Measurements from ENCODE around the gene RBBP8. TPM values are rescaled to one million over a fixed set of nuclear protein-coding genes. Genes with fewer than 3 reads are reported as not detected.

Gene RBBP8
- total and polyA plus RNA-seq, 2 donors (not counting 3 experiments of a cell fraction or from before 2014, with no cell fraction given) = 3.0 to 13.5 TPM

- Histone ChIP-seq H3K9me1 (replicated peaks; ENCODE audit: control insufficient read depth, extremely low read depth, insufficient read depth, low read length) (no peaks in the 10 kb centered on the region), H3K79me2 (ENCODE audit: control insufficient read depth, insufficient read depth, low read length) (no peaks in the 10 kb centered on the region), H3K9ac (replicated peaks; ENCODE audit: extremely low read depth, insufficient read depth, low read length) (no peak overlapping the region), H3K4me2 (ENCODE audit: insufficient read depth, low read length) (no peak overlapping the region), H3K4me3 (replicated peaks in 1 of 3; ENCODE audit: insufficient read depth in 1 of 3, low read depth in 1 of 3, low read length in 3 of 3) (no peak overlapping the region), H3K27me3 (ENCODE audit: control insufficient read depth in 2 of 2, insufficient read depth in 2 of 2, low read length in 2 of 2) (no peaks in the 10 kb centered on the region), H4K20me1 (replicated peaks; ENCODE audit: control insufficient read depth, extremely low read depth, insufficient read depth, low read length) (no peaks in the 10 kb centered on the region), H2AFZ (ENCODE audit: low read depth, low read length) (no peak overlapping the region), H3K27ac (ENCODE audit: insufficient read depth, low read depth, low read length) (no peak overlapping the region), H3K4me1 (ENCODE audit: control insufficient read depth, extremely low read depth, insufficient read depth, low read length) (peaks cover 16% of the 10 kb centered on the region), H3K9me3 (replicated peaks; ENCODE audit: control insufficient read depth, insufficient read depth, low read length) (no peaks in the 10 kb centered on the region), H3K36me3 (ENCODE audit: control insufficient read depth in 2 of 2, extremely low read depth in 1 of 2, insufficient read depth in 2 of 2, low read length in 2 of 2) (peaks cover 0 to 4% of the 10 kb centered on the region in 2 experiments)
- no peak for FAIRE-seq
- dilution Hi-C loops (cut with MboI; ENCODE audit: extremely low pct_ligation_motif_present, low sequenced_read_pairs) (no loop called here), intact Hi-C loops (cut with micrococcal nuclease) (no loop called here)
- POLR2A ChIA-PET = no interaction called here
- no peak for DNase-seq (ENCODE audit: low read depth, low spot score)
- TF ChIP-seq POLR2A (IDR thresholded peaks at IDR 0.05; ENCODE audit: low read depth, low read length) = no peak
- TF ChIP-seq MAX (IDR thresholded peaks at IDR 0.05; ENCODE audit: insufficient read depth, insufficient read length) = no peak
- no peak for TF ChIP-seq JUN (IDR thresholded peaks at IDR 0.05; ENCODE audit: borderline replicate concordance, insufficient read depth, insufficient read length, low read depth)
- TF ChIP-seq MYC (IDR thresholded peaks at IDR 0.05; ENCODE audit: low read depth, low read length) = no peak
- no peak for TF ChIP-seq GATA2 (IDR thresholded peaks at IDR 0.05; ENCODE audit: insufficient read depth, insufficient read length, low read depth, low read length)
- no peak for TF ChIP-seq FOS (IDR thresholded peaks at IDR 0.05; ENCODE audit: borderline replicate concordance, insufficient read depth, low read length)
- no peak for TF ChIP-seq POLR2AphosphoS5 (IDR thresholded peaks at IDR 0.05; ENCODE audit: insufficient read depth, low read depth, low read length)
- TF ChIP-seq CTCF (IDR thresholded peaks at IDR 0.05; ENCODE audit: extremely low read depth in 1 of 2, insufficient read depth in 1 of 2, low read depth in 1 of 2, low read length in 2 of 2) = no peak
- TF ChIP-seq EZH2 (IDR thresholded peaks at IDR 0.05; ENCODE audit: borderline replicate concordance, low read depth, low read length, severe bottlenecking) = no peak
- CTCF ChIA-PET = interaction anchor here (1.5 to 1.8 kb wide), 2 partner anchors 10 to 27 kb away, joined by 3 to 7 read pairs; no protein-coding TSS in a partner anchor
- no TSS peak for BruUV-seq (replicated peaks)
Measured at GRCh38 chr18:22951823-22952222, 18.7 kb downstream of the RBBP8 start.
